ENCODE measurements around the gene FAAP100.

Gene FAAP100

GRCh38 chr17:81552244-81553017 is at the start of gene FAAP100:
Gene FAAP100, minus strand, starts transcription at chr17:81552353. Its CDS starts 23 bp downstream, at chr17:81552330.
- TF ChIP-seq GATA3 (IDR thresholded peaks at IDR 0.05; ENCODE audit: low read depth, low read length): no peak
- TF ChIP-seq GATA2 (IDR thresholded peaks at IDR 0.05; ENCODE audit: low read depth, low read length): no peak

- TF ChIP-seq GATA2 (IDR thresholded peaks at IDR 0.05; ENCODE audit: low read depth, low read length) (no peak), GATA3 (IDR thresholded peaks at IDR 0.05; ENCODE audit: low read depth, low read length) (no peak)
These were observed 49.5 kb upstream of the FAAP100 start for GRCh38 chr17:81601525-81602120.

GRCh38 chr17:81599719-81600486 is 47.8 kb upstream of the FAAP100 start:
- TF ChIP-seq GATA3 (IDR thresholded peaks at IDR 0.05; ENCODE audit: low read depth, low read length) (no peak), GATA2 (IDR thresholded peaks at IDR 0.05; ENCODE audit: low read depth, low read length) (no peak)

- TF ChIP-seq GATA2 (IDR thresholded peaks at IDR 0.05; ENCODE audit: low read depth, low read length): no peak
These were observed 41.1 kb upstream of the FAAP100 start for GRCh38 chr17:81593105-81593871.

- TF ChIP-seq GATA2 (IDR thresholded peaks at IDR 0.05; ENCODE audit: low read depth, low read length) (no peak), GATA3 (IDR thresholded peaks at IDR 0.05; ENCODE audit: low read depth, low read length) (no peak)
These were observed 39.8 kb upstream of the FAAP100 start for GRCh38 chr17:81591971-81592370.

GRCh38 chr17:81590121-81590520 is 38.0 kb upstream of the FAAP100 start:
- no peak for TF ChIP-seq GATA2 (IDR thresholded peaks at IDR 0.05; ENCODE audit: low read depth, low read length)
- no peak for TF ChIP-seq GATA3 (IDR thresholded peaks at IDR 0.05; ENCODE audit: low read depth, low read length)

- TF ChIP-seq GATA3 (IDR thresholded peaks at IDR 0.05; ENCODE audit: low read depth, low read length): no peak
- no peak for TF ChIP-seq GATA2 (IDR thresholded peaks at IDR 0.05; ENCODE audit: low read depth, low read length)
These were observed 37.5 kb upstream of the FAAP100 start for GRCh38 chr17:81589612-81590011.

- TF ChIP-seq GATA2 (IDR thresholded peaks at IDR 0.05; ENCODE audit: low read depth, low read length) (no peak), GATA3 (IDR thresholded peaks at IDR 0.05; ENCODE audit: low read depth, low read length) (no peak)
These were observed 33.9 kb upstream of the FAAP100 start for GRCh38 chr17:81586096-81586495.

GRCh38 chr17:81583589-81584342 is 31.6 kb upstream of the FAAP100 start:
- TF ChIP-seq GATA3 (IDR thresholded peaks at IDR 0.05; ENCODE audit: low read depth, low read length): no peak
- TF ChIP-seq GATA2 (IDR thresholded peaks at IDR 0.05; ENCODE audit: low read depth, low read length): no peak

GRCh38 chr17:81582749-81583148 is 30.6 kb upstream of the FAAP100 start:
- TF ChIP-seq GATA3 (IDR thresholded peaks at IDR 0.05; ENCODE audit: low read depth, low read length): no peak
- no peak for TF ChIP-seq GATA2 (IDR thresholded peaks at IDR 0.05; ENCODE audit: low read depth, low read length)

- TF ChIP-seq GATA3 (IDR thresholded peaks at IDR 0.05; ENCODE audit: low read depth, low read length): no peak
- TF ChIP-seq GATA2 (IDR thresholded peaks at IDR 0.05; ENCODE audit: low read depth, low read length): no peak
These were observed 30.2 kb upstream of the FAAP100 start for GRCh38 chr17:81582341-81582740.

- no peak for TF ChIP-seq GATA3 (IDR thresholded peaks at IDR 0.05; ENCODE audit: low read depth, low read length)
- TF ChIP-seq GATA2 (IDR thresholded peaks at IDR 0.05; ENCODE audit: low read depth, low read length): no peak
These were observed 29.6 kb upstream of the FAAP100 start for GRCh38 chr17:81581758-81582157.

GRCh38 chr17:81580481-81580880 is 28.3 kb upstream of the FAAP100 start:
- TF ChIP-seq GATA2 (IDR thresholded peaks at IDR 0.05; ENCODE audit: low read depth, low read length): no peak
- TF ChIP-seq GATA3 (IDR thresholded peaks at IDR 0.05; ENCODE audit: low read depth, low read length): no peak
